H9 (cell line): ENCODE results near the gene PCDH18. TPM values are rescaled to one million over a fixed set of nuclear protein-coding genes. Genes with fewer than 3 reads are reported as not detected.
"Not testable (repeated sequence)": the region's sequence is repeated elsewhere in the genome, so short reads cannot be mapped to it uniquely, and the experiment has no call there.

Experiments
- DNase-seq: peaks from one replicate; pipeline ENCODE4 v3.0.0-alpha.2; 2017
- H2AFZ ChIP-seq: one replicate; pipeline ENCODE4 v1.6.1; 2013; ENCODE audit warnings: mild to moderate bottlenecking, low read length, control low read depth, moderate library complexity
- H2AK5ac ChIP-seq: 2 replicates; pipeline ENCODE4 v1.6.1; 2013; ENCODE audit warnings: low read length, control low read depth, mixed read lengths; ENCODE audit not compliant: insufficient read length
- H2BK120ac ChIP-seq: one replicate; pipeline ENCODE4 v1.6.1; 2013; ENCODE audit warnings: low read depth, mild to moderate bottlenecking, low read length, control low read depth, inconsistent platforms; ENCODE audit not compliant: poor library complexity, severe bottlenecking
- H2BK12ac ChIP-seq: 2 replicates; pipeline ENCODE4 v1.6.1; 2013; ENCODE audit warnings: low read length, control low read depth, mixed read lengths, low read depth; ENCODE audit not compliant: insufficient read length
- H2BK15ac ChIP-seq: 2 replicates; pipeline ENCODE4 v1.6.1; 2013; ENCODE audit warnings: low read depth, low read length, control low read depth
- H2BK20ac ChIP-seq: one replicate; pipeline ENCODE4 v1.6.1; 2013; ENCODE audit warnings: low read depth, mild to moderate bottlenecking, low read length, control low read depth, inconsistent platforms; ENCODE audit not compliant: poor library complexity, severe bottlenecking
- H2BK5ac ChIP-seq: 2 replicates; pipeline ENCODE4 v1.6.1; 2013; ENCODE audit warnings: low read length, control low read depth, mixed read lengths; ENCODE audit not compliant: insufficient read length
- H3K14ac ChIP-seq: 2 replicates; pipeline ENCODE4 v1.6.1; 2013; ENCODE audit warnings: low read length, control low read depth; ENCODE audit not compliant: insufficient read depth
- H3K18ac ChIP-seq: 2 replicates; pipeline ENCODE4 v1.6.1; 2013; ENCODE audit warnings: low read depth, mild to moderate bottlenecking, mixed read lengths, low read length, control low read depth; ENCODE audit not compliant: insufficient read length
- H3K23ac ChIP-seq: 2 replicates; pipeline ENCODE4 v1.6.1; 2013; ENCODE audit warnings: low read length, control low read depth, mixed read lengths, low read depth; ENCODE audit not compliant: insufficient read length
- H3K23me2 ChIP-seq: 2 replicates; pipeline ENCODE4 v1.6.1; 2013; ENCODE audit warnings: low read depth, mild to moderate bottlenecking, mixed read lengths, low read length, control low read depth; ENCODE audit not compliant: insufficient read length, poor library complexity, severe bottlenecking
- H3K27ac ChIP-seq: 2 replicates; pipeline ENCODE4 v1.5.1; 2013; ENCODE audit warnings: low read length, control low read depth, mixed read lengths, low read depth; ENCODE audit not compliant: insufficient read length
- H3K27me3 ChIP-seq: 2 replicates; pipeline ENCODE4 v1.6.1; 2013; ENCODE audit warnings: low read length, control low read depth, inconsistent platforms; ENCODE audit not compliant: insufficient read depth
- H3K4ac ChIP-seq: 2 replicates; pipeline ENCODE4 v1.6.1; 2013; ENCODE audit warnings: low read depth, mild to moderate bottlenecking, control low read depth, inconsistent platforms, low read length, moderate library complexity
- H3K4me1 ChIP-seq: 2 replicates; pipeline ENCODE4 v1.6.1; 2013; ENCODE audit warnings: low read length, control low read depth, inconsistent platforms; ENCODE audit not compliant: insufficient read depth
- H3K4me2 ChIP-seq: 2 replicates; pipeline ENCODE4 v1.6.1; 2013; ENCODE audit warnings: low read length, control low read depth, mixed read lengths; ENCODE audit not compliant: insufficient read length, insufficient read depth
- H3K56ac ChIP-seq: 2 replicates; pipeline ENCODE4 v1.6.1; 2013; ENCODE audit warnings: low read depth, mild to moderate bottlenecking, mixed read lengths, low read length, control low read depth; ENCODE audit not compliant: insufficient read length
- H3K79me1 ChIP-seq: 2 replicates; pipeline ENCODE4 v1.6.1; 2013; ENCODE audit warnings: low read depth, mild to moderate bottlenecking, moderate library complexity, low read length, control low read depth, inconsistent platforms; ENCODE audit not compliant: insufficient read depth, poor library complexity, severe bottlenecking
- H3K79me2 ChIP-seq: 2 replicates; pipeline ENCODE4 v1.6.1; 2013; ENCODE audit warnings: low read length, control low read depth, inconsistent platforms; ENCODE audit not compliant: insufficient read depth
- H3K9ac ChIP-seq: 2 replicates; pipeline ENCODE4 v1.6.1; 2013; ENCODE audit warnings: low read length, control low read depth, mixed read lengths; ENCODE audit not compliant: insufficient read length; ENCODE audit errors: extremely low read depth
- H3K9me3 ChIP-seq: one replicate; pipeline ENCODE4 v1.6.1; 2013; ENCODE audit warnings: low read depth, low read length, inconsistent platforms; ENCODE audit not compliant: control insufficient read depth
- H3T11ph ChIP-seq: one replicate; pipeline ENCODE4 v1.6.1; 2013; ENCODE audit warnings: mild to moderate bottlenecking, low read length, control low read depth, inconsistent platforms
- H4K20me1 ChIP-seq: one replicate; pipeline ENCODE4 v1.6.1; 2013; ENCODE audit not compliant: control insufficient read depth, insufficient read length, insufficient read depth
- H4K5ac ChIP-seq: 2 replicates; pipeline ENCODE4 v1.6.1; 2013; ENCODE audit warnings: low read depth, mild to moderate bottlenecking, mixed read lengths, low read length, control low read depth; ENCODE audit not compliant: insufficient read length
- H4K8ac ChIP-seq: replicated peaks from 2 replicates; pipeline ENCODE4 v1.6.1; 2013; ENCODE audit warnings: low read length, control low read depth, mixed read lengths, low read depth; ENCODE audit not compliant: insufficient read length
- H4K91ac ChIP-seq: 2 replicates; pipeline ENCODE4 v1.6.1; 2013; ENCODE audit warnings: low read depth, mild to moderate bottlenecking, moderate library complexity, mixed read lengths, low read length, control low read depth; ENCODE audit not compliant: insufficient read length
- H3K27ac Mint-ChIP-seq, 3 experiments: 2 replicates in 2 of 3; 3 replicates in 1 of 3; pipeline ENCODE4 v1.8.0; 2020 to 2021; ENCODE audit warnings: mixed read lengths in 3 of 3, mild to moderate bottlenecking in 1 of 3, moderate library complexity in 1 of 3
- H3K27me3 Mint-ChIP-seq: 2 replicates; pipeline ENCODE4 v1.8.0; 2021; ENCODE audit warnings: low read depth, mild to moderate bottlenecking, moderate library complexity, mixed read lengths
- H3K36me3 Mint-ChIP-seq, 3 experiments: 2 replicates in 2 of 3; 3 replicates in 1 of 3; pipeline ENCODE4 v1.8.0; 2020 to 2021; ENCODE audit warnings: low read depth in 3 of 3, mixed read lengths in 3 of 3; ENCODE audit not compliant: insufficient read depth in 1 of 3
- H3K4me1 Mint-ChIP-seq, 2 experiments: 2 replicates each; pipeline ENCODE4 v1.8.0; 2020; ENCODE audit warnings: mixed read lengths in 2 of 2
- H3K4me3 Mint-ChIP-seq, 2 experiments: 2 replicates in 1 of 2; 3 replicates in 1 of 2; pipeline ENCODE4 v1.8.0; 2020 to 2021; ENCODE audit warnings: mild to moderate bottlenecking in 2 of 2, mixed read lengths in 2 of 2, moderate library complexity in 1 of 2
- H3K9me3 Mint-ChIP-seq, 2 experiments: 2 replicates in 1 of 2; 3 replicates in 1 of 2; pipeline ENCODE4 v1.8.0; 2020; ENCODE audit warnings: mild to moderate bottlenecking in 2 of 2, mixed read lengths in 2 of 2, moderate library complexity in 1 of 2
- WGBS: extraction: QIAGEN DNeasy Blood & Tissue Kit; methylation state at CpG from one replicate; pipeline ENCODE4 v1.1.7; 2013; ENCODE audit warnings: missing lambda C conversion rate, low lambda C conversion rate, mixed read lengths; ENCODE audit not compliant: insufficient read length; ENCODE audit errors: extremely low coverage; 5-methylcytosine and 5-hydroxymethylcytosine counted together
- total RNA-seq: library from RNA; stranded (reverse); gene quantifications from 2 replicates; pipeline ENCODE4 v1.2.1, GENCODE V29; 2021

PCDH18 gene
- total RNA-seq, 1 experiment from 2014 or later, result 60.7 TPM

- not testable (repeated sequence) for H2BK20ac ChIP-seq, H3K27me3 Mint-ChIP-seq, H3K18ac ChIP-seq, H3K56ac ChIP-seq, H2BK15ac ChIP-seq, H4K91ac ChIP-seq, H2AK5ac ChIP-seq, H3K79me1 ChIP-seq, H3K4me2 ChIP-seq, H3K23ac ChIP-seq, H3T11ph ChIP-seq, H2BK12ac ChIP-seq, H3K4me1 ChIP-seq, H3K27ac Mint-ChIP-seq, H2BK5ac ChIP-seq, H3K23me2 ChIP-seq, H3K4me1 Mint-ChIP-seq, H3K27me3 ChIP-seq, H2AFZ ChIP-seq, H3K14ac ChIP-seq, H3K4ac ChIP-seq, H4K20me1 ChIP-seq, H3K79me2 ChIP-seq, DNase-seq, H4K8ac ChIP-seq, H4K5ac ChIP-seq, H3K27ac ChIP-seq, H3K4me3 Mint-ChIP-seq, H3K9me3 ChIP-seq, H2BK120ac ChIP-seq, H3K9ac ChIP-seq, H3K9me3 Mint-ChIP-seq
- H3K36me3 Mint-ChIP-seq, result peaks cover 0 to 23% (median 7%) of the 10 kb centered on the region in 3 experiments; a peak in 6 of 7 replicates
- WGBS, result no CpG with 5 or more reads among the region's 5 CpGs
These were observed 52.6 kb downstream of the PCDH18 start for GRCh38 chr4:137479657-137480056.
